NCI-H510A (cell line): ENCODE measurements around the gene CABP2.
A peak's percentile ranks its signal among the peaks of the same experiment; 100 is the strongest.
"Not testable (repeated sequence)": the region's sequence is repeated elsewhere in the genome, so short reads cannot be mapped to it uniquely, and the experiment has no call there.

Experiments
- DNase-seq: peaks from one replicate; lab custom pipeline; 2025; lab: John Stamatoyannopoulos, UW

CABP2 gene

DNA sequence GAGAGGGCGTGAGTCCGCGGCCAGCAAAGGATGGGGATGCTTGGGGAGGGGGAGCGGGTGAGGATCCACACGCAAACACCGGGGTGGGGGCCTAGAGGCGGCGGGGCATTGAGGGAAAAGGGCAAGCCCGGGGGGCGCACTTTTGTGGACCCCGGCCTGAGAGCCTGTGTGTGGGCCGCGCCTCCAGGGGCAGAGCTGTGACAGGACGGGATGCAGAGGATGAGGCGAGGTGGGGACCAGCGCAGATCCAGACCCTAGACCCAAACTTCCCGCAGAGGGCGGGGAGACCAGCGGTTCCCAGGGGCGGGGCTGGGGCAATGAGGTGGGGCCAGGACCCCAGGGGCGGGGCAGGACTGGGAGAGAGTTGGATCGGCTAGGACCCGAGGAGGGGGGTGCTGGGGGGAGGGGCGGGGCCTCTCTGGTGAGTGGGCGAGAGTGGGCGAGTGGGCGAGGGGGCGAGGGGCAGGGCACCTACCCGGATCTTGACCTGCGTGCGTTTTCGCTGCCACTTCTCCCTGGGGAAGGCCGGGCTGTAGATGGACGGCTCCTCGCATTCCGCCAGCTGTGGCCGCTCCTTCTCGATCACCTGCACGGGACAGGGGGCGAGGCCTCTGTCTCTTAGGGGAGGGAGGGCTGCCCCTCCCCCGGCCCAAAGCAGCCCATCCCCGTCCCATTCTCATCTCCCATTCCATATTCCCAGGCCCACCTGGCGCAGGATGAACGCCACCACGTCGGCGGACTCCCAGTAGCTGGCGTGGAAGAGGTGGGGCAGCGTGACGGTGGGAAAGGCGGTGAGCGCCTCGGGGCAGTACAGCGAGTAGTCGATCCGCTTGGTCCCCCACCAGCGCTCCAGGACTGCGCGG, 28.6 kb downstream of the CABP2 start:
- no peak for DNase-seq

DNA sequence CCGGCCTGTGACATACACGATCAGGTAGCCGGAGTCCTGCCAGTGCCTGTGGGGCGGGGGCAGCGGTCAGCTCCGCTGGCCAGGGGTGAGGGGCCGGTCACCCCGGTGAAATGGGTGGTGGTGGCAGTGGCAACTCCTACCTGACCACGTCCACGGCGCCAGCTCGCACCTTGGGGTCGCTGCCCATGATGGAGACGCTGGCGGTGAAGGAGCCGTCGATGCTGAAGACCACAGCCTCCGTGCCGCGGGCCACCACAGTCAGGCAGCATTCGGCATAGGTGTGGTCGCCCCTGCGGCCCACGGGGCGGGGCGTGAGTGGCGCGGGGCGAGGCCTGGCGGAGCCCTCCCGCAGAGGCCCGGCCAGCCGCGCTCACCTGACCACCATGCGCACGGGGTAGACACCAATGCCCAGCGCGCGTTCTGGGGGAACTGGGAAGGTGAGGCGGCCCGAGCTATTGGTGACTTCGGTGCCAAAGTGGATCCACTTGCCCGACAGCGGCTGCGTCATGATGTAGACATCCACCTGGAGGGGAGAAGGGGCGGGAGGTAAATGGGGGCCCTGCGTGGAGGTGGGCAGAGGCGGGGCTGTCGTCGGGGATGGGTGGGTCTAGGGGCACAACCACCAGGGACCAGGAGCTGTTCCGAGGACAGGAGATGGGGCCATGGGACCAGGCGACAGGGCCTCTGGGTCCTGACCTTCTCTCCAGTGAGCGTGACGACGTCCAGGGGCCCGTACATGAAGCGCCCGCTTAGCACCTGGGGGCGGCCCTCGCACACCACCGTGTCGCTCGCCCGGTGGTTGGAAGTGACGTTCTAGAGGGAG, 29.5 kb downstream of the CABP2 start:
- no peak for DNase-seq

DNA sequence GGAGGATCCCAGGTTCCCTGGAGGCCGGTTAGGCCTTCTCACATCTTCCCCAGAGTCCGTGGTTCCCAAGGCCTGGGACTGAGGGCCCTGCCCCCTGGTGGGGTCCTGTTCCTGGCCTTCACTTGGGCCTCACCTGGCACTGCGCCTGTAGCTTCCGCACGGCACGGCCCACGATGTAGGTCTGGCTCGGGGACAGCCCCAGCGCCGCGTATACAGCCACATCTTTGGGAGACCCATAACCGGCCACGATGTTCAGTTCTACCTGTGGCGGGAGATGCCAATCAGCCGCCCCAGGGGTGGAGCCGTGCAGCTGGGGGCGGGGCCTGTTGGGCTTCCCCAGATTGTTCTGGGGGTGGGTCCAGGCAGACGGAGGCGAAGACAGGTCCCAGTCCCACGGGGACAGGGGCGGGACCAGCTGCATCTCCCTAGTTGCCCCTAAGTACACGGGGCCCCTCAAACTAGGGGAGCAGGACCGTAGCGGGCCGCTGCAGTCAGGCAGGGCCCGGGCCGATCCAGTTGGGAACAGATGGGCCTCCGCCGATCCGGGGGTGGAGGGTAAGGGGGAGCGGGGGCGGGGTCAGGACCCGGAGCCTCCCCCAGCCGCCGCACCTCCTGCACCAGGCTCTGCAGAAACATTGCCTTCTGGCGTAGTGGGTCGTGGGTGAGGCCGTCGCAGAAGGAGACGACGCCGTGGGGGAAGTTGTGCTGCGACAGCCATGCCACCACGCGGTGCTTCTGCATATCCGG, 30.3 kb downstream of the CABP2 start:
- DNase-seq, result no peak

DNA sequence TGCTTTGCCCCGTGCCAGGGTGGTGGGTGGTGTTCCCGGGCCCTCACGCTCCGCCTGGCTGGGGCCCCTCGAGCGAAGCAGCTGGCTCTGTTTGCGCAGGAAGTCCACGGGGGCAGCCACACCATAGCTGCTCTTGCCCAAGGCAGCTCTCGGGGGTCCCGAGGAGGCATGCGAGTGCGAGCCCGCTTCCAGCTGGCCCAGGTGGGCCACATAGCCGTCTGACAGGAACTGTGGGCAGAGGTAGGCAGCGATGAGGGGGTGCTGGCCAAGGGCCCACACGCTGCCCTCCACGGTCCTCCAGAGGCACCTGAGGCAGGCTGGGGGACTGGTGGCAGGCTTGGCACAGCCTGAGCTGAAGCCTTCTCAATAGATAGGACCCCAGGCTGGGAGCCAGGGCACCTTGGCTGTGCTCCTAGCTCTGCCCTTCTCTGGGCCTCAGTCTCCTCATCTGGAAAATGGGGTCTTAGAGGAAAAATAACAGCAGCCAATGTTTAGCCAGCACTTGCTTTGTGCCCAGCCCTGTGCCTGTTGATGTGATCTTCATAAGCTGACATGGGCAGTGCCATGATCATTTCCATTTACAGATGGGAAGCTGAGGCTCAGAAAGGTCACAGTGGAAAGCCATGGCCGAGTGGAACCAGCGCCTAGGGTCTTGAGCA, 31.0 kb downstream of the CABP2 start:
- DNase-seq, result no peak

DNA sequence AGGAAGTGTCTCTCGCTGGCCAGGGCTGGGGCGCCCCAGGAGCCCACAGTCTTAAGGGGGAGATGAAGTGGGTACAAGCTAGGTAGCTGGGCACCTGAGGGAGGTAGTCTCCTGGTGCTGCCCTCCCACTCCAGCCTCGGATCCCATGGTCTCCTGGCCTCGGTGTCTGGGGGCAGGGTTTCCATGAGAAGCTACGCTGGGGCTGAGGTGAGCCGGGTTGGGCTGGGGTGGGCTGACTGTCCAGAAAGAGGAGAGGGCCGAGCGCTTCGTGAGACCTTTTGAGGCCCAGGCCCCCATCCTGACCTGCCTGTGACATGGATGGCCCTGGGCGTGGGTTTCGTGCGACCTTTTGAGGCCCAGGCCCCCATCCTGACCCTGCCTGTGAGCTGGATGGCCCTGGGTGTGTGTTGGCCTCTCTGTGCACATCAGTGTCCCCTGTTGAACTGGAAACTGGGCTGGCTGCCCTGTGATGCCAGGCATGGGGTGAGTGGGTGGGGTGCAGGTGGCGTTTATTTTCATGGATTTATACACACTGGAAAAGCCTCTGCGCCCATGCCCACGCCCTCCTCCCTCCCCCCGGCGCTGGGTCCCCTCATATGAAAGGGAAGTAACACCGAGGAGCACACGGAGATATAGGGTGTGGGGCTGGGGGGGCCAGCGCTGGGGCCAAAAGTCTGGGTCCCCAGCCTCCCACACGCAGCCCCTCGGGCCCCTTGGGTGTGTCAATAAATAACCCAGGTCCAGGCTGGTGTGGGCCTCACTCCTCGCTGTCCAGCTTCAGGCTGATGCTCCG, 31.8 kb downstream of the CABP2 start:
- no peak for DNase-seq

DNA sequence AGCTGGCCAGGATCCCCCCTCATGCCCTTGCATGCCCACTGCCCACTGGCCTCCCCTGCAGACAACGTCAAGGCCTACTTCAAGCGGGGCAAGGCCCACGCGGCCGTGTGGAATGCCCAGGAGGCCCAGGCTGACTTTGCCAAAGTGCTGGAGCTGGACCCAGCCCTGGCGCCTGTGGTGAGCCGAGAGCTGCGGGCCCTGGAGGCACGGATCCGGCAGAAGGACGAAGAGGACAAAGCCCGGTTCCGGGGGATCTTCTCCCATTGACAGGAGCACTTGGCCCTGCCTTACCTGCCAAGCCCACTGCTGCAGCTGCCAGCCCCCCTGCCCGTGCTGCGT, 32.5 kb downstream of the CABP2 start:
- no peak for DNase-seq

DNA sequence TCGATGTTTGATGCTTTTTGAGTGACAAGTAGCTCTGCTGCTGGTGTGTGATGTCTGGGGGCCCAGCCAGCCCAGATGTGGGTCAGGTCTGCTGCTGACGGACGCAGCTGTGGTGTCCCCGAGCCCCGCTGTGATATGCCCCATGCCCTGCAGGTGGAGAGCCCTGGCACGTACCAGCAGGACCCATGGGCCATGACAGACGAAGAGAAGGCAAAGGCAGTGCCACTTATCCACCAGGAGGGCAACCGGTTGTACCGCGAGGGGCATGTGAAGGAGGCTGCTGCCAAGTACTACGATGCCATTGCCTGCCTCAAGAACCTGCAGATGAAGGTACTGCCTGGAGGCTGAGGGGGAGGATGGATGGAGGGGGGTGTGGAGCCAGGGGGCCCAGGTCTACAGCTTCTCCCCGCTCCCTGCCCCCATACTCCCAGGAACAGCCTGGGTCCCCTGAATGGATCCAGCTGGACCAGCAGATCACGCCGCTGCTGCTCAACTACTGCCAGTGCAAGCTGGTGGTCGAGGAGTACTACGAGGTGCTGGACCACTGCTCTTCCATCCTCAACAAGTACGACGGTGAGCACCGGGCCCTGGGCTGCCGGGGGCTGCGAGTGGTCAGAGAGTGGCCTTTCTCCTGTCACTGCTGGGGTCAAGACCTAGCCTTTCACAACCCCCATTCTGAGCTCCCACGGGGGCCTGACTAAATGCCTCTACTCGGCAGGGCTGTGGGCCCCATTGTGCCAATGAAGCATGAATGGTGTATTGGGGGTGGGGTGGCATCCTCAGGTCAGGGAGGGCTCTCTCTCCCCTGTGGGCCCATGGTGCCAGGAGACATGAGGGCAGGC, 33.1 kb downstream of the CABP2 start:
- DNase-seq, result no peak

DNA sequence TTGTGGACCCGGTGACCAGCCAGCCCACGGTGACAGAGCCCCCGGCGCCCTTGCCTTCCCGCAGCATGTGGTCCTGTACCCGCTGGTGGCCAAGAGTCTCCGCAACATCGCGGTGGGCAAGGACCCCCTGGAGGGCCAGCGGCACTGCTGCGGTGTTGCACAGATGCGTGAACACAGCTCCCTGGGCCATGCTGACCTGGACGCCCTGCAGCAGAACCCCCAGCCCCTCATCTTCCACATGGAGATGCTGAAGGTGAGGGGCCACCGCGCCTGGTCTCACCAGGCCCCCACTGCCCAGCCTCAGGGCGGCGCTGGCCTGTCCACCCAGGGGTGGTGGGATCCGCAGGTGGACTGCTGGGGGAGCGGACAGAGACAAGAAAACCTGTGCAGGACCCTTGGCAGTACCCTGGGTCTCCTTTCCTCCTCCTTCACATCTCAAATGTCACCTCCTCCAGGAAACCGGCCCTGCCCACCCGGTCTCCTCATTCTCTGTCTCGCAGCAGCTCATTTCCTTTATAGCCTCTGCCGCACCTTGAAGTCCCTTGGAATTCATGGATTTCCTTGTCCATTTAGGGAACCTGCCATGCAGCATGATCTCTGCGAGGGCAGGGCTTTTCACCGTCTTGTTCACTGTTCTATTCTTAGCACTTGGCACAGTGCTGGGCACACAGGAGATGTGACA, 33.9 kb downstream of the CABP2 start:
- no peak for DNase-seq

DNA sequence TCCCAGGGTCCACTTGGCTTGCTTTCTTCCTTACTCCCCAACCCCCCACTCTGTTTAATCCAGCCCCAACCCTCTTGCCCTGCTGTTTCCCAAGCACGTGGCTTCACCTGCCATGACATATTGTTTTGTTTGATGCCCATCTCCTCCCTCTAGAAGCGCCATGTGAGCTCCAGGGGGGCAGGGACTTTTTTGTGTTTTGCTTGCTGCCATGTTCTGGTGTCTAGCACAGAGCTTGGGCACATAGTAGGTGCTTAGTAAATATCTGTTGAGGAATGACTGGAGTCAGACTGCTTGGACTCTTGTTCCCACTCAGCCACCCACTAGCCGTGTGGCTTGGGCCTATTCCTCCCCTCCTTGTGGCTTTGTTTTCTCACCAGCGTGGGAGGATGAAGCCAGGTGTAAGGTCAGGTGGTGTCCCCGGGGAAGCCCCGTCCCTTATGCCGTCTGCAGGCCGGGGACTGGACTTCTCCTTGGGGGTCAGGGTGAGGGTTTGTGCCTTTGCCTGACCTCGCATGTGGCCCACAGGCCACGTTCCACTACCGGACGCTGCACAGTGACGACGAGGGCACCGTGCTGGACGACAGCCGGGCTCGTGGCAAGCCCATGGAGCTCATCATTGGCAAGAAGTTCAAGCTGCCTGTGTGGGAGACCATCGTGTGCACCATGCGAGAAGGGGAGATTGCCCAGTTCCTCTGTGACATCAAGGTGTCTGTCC, 36.6 kb downstream of the CABP2 start:
- no peak for DNase-seq

DNA sequence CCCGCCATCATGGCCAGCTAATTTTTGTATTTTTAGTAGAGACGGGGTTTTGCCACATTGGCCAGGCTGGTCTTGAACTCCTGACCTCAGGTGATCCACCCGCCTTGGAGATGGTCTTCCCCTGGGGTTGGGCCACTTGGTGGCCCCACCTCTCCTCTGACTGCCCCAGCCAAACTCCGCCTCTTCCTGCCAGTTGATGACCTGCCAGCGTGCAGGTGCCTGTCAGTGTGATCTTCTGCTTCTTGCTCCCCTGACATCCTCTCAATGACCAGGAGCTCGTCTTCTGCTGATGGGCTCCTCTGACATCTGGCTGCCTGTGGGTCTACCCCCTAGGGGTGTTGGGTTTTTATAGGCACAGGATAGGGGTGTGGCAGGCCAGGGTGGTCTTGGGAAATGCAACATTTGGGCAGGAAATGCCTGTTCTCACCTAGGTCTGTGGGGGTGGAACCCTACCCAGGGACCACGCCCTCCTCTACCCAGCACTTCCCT, 37.3 kb downstream of the CABP2 start:
- DNase-seq, result not testable (repeated sequence)

DNA sequence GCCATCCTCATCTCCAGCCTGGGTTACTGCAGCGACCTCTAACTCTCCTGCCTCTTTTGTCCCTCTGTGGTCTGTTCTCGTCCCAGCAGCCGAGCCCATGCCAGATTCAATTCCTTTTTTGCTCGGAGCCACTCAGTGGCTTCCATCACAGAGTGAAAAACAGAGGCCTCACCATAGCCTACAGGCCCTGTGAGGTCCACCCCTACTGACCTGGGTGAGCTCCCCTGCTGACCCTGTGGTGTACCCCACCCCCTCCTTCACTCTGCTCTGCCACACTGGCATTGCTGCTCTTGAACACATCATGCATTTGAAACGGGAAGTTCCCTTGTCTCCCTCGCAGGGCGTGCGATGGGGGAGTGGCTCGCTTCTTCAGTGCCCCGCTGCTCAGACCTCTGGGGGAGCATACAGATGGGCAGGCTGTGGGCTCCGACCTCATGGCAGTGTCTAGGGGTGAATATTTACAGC, 38.4 kb downstream of the CABP2 start:
- no peak for DNase-seq

DNA sequence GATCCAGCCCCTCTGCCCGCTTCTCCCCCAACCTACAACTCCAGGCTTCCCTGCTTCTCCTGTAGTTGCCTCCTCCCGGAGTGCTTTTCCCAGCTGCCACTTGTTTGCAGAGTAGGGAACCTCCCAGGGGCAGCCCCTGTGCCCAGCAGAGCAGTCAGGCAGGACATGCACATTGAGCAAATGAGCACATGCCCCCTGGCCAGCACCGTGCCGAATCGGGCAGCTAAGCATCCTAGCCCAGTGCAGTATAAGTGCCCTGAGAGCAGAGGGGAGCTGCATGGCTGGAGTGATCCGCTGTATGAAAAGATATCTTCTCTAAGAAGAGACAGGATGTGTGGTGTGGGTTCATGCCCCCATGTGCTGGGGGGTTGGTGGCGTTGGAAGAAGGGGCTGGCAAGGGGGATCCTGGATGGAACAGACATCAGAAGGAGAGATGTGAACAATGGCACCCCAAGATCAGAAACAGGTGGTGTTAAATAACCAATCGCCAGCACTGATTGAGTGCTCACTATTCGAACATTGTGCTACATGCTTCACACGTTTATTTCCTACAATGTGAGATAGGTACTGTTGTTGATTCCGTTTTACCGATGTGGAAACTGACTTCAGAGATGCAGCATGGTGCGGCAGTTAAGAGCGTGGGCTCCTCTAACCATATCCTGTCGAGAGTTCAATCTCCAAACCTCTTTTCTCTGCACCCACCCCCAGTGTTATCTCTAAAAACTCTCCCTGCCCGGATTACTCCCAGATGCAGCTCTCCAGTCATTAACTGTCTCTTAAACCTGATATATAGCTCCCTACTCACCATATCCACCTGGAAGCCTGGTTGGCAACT, 39.2 kb downstream of the CABP2 start:
- no peak for DNase-seq

DNA sequence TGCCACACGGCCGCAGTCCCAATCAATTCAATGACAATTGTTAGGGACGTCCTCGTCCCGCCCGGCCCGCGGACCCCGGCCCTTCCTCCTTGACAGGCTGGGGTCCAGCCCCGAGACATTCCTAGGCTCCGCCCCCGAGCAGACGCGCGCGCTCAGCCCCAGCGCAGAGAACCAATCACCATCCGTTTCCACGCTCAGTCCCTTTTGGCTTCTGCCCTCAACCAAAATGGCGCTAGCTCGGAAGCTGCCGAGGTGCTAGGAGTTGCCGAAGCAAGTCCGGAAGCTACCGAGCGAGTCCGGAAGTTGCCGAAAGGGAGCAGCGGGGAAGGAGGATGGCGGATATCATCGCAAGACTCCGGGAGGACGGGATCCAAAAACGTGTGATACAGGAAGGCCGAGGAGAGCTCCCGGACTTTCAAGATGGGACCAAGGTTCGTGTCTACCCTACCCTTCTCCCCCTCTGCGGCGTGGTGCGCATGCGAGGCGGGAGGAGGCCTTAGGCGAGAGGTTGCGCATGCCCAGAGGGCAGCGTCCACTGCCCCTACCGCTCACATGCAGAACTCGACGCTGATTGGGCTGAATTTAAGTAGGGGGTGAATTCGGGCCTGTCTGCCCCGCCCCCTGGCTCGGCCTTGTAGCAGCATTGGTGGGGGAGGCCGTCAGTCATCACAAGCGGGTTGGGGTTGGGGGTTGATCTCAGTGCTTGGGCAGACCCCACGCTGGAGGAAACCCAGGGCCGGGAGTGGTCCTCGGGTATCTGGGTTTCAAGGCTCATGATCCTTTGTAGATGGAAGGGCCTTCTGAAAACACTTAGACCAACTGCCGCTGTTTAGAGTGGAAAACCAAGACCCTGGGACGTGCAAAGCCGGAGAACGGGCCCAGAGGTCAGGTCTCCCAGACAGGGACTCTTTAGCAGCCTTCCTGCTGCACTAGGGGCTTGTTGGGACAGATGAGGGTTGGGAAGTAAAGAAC, 40.1 kb downstream of the CABP2 start, which contains the start of gene AIP:
AIP (plus strand) TSS at position 200 of the 972 bp plus-strand sequence; CDS start at position 333, 133 bp downstream.
- DNase-seq, result peak; percentile 96

DNA sequence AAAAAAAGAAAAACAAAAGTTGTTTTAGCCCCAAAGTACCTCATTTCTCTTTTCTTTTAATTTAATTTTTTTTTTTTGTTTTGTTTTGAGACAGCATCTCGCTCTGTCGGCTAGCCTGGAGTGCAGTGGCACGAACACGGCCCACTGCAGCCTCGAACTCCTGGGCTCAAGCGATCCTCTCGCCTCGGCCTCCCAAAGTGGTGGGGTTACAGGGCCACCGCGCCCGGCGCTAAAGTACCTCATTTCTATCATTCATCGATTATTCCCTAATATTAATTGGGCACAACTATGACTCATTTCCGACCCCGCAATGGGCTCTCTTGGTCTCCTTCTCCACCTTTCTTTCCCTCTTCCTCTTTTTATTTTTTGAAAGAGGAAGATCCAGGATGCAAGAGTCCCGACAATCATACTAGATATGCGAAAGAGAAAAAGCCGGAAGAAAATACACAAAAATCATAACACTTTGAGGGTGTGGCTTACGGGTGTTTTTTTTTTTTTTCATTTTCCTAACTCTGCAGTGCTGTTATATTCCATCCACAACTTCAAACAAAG, 40.9 kb downstream of the CABP2 start:
- no peak for DNase-seq

DNA sequence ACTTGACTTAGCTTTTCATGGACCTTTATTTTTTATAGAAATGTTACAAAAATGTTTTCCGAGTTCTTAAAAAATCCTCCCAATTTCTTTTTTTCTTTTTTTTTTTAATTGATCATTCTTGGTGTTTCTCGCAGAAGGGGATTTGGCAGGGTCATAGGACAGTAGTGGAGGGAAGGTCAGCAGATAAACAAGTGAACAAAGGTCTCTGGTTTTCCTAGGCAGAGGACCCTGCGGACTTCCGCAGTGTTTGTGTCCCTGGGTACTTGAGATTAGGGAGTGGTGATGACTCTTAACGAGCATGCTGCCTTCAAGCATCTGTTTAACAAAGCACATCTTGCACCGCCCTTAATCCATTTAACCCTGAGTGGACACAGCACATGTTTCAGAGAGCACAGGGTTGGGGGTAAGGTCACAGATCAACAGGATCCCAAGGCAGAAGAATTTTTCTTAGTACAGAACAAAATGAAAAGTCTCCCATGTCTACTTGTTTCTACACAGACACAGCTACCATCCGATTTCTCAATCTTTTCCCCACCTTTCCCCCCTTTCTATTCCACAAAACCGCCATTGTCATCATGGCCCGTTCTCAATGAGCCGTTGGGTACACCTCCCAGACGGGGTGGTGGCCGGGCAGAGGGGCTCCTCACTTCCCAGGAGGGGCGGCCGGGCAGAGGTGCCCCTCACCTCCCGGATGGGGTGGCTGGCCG, 45.7 kb downstream of the CABP2 start:
- not testable (repeated sequence) for DNase-seq
